Nephron progenitor cell (in vitro differentiated cells): ENCODE measurements around the gene DLX1.
"Not testable (repeated sequence)": the region's sequence is repeated elsewhere in the genome, so short reads cannot be mapped to it uniquely, and the experiment has no call there.

Source experiments
- DNase-seq: peaks from one replicate; pipeline ENCODE4 v3.0.0; 2021
- H3K27ac Mint-ChIP-seq: 2 replicates; pipeline ENCODE4 v1.8.0; 2021; ENCODE audit warnings: mild to moderate bottlenecking, moderate library complexity, mixed read lengths
- H3K27me3 Mint-ChIP-seq: 2 replicates; pipeline ENCODE4 v1.8.0; 2021; ENCODE audit warnings: mild to moderate bottlenecking, low read depth, mixed read lengths; ENCODE audit not compliant: poor library complexity
- H3K36me3 Mint-ChIP-seq: 2 replicates; pipeline ENCODE4 v1.8.0; 2021; ENCODE audit warnings: low read depth, mixed read lengths
- H3K4me1 Mint-ChIP-seq: 2 replicates; pipeline ENCODE4 v1.8.0; 2021; ENCODE audit warnings: mixed read lengths
- H3K4me3 Mint-ChIP-seq: 2 replicates; pipeline ENCODE4 v1.8.0; 2021; ENCODE audit warnings: mild to moderate bottlenecking, moderate library complexity, mixed read lengths
- H3K9me3 Mint-ChIP-seq: 2 replicates; pipeline ENCODE4 v1.8.0; 2021; ENCODE audit warnings: mild to moderate bottlenecking, moderate library complexity, mixed read lengths
- CTCF ChIP-seq: fragments of 200-600 bp; sonication (generic); IDR thresholded peaks from 2 replicates; pipeline ENCODE4 v1.5.0; 2021; ENCODE audit warnings: antibody characterized with exemption

The DLX1 gene

GRCh38 chr2:172050479-172051125 is 34.7 kb upstream of the DLX1 start:
- no peak overlapping the region for H3K27ac Mint-ChIP-seq
- no peak for TF ChIP-seq CTCF
- no peaks in the 10 kb centered on the region for H3K27me3 Mint-ChIP-seq
- H3K9me3 Mint-ChIP-seq: no peaks in the 10 kb centered on the region
- no peaks in the 10 kb centered on the region for H3K36me3 Mint-ChIP-seq
- H3K4me3 Mint-ChIP-seq: no peak overlapping the region
- DNase-seq: no peak
- H3K4me1 Mint-ChIP-seq: peaks cover 43% of the 10 kb centered on the region

- no peak for TF ChIP-seq CTCF
- no peak for DNase-seq
- H3K27me3 Mint-ChIP-seq: no peaks in the 10 kb centered on the region
- H3K27ac Mint-ChIP-seq: peak overlapping the region; percentile 47
- no peak overlapping the region for H3K4me3 Mint-ChIP-seq
- H3K36me3 Mint-ChIP-seq: no peaks in the 10 kb centered on the region
- H3K9me3 Mint-ChIP-seq: no peaks in the 10 kb centered on the region
- peaks cover 34% of the 10 kb centered on the region for H3K4me1 Mint-ChIP-seq
Measured at GRCh38 chr2:172052000-172052983, 33.0 kb upstream of the DLX1 start.

- H3K9me3 Mint-ChIP-seq: no peaks in the 10 kb centered on the region
- H3K27ac Mint-ChIP-seq: no peak overlapping the region
- no peak for TF ChIP-seq CTCF
- no peaks in the 10 kb centered on the region for H3K36me3 Mint-ChIP-seq
- no peak overlapping the region for H3K4me3 Mint-ChIP-seq
- H3K27me3 Mint-ChIP-seq: no peaks in the 10 kb centered on the region
- peaks cover 34% of the 10 kb centered on the region for H3K4me1 Mint-ChIP-seq
- DNase-seq: no peak
Measured at GRCh38 chr2:172053486-172053885, 31.8 kb upstream of the DLX1 start.

- TF ChIP-seq CTCF: no peak
- Mint-ChIP-seq H3K9me3 (no peaks in the 10 kb centered on the region), H3K27ac (no peak overlapping the region), H3K27me3 (peaks cover 7% of the 10 kb centered on the region), H3K36me3 (no peaks in the 10 kb centered on the region), H3K4me3 (no peak overlapping the region), H3K4me1 (peaks cover 30% of the 10 kb centered on the region)
- no peak for DNase-seq
Measured at GRCh38 chr2:172056293-172056692, 29.0 kb upstream of the DLX1 start.

GRCh38 chr2:172058660-172059059 is 26.6 kb upstream of the DLX1 start:
- Mint-ChIP-seq H3K27me3 (peaks cover 7% of the 10 kb centered on the region), H3K4me3 (no peak overlapping the region), H3K27ac (no peak overlapping the region), H3K36me3 (no peaks in the 10 kb centered on the region), H3K9me3 (no peaks in the 10 kb centered on the region), H3K4me1 (peaks cover 17% of the 10 kb centered on the region)
- DNase-seq: no peak
- no peak for TF ChIP-seq CTCF

- DNase-seq, H3K27ac Mint-ChIP-seq, H3K9me3 Mint-ChIP-seq, H3K36me3 Mint-ChIP-seq, H3K27me3 Mint-ChIP-seq, H3K4me3 Mint-ChIP-seq: not testable (repeated sequence)
- H3K4me1 Mint-ChIP-seq: peaks cover 18% of the 10 kb centered on the region
Measured at GRCh38 chr2:172060118-172060517, 25.2 kb upstream of the DLX1 start.
